ENCODE data around the gene STOML1.

STOML1 gene

GRCh38 chr15:73931441-73931840 is 60.7 kb downstream of the STOML1 start:
- TF ChIP-seq REST (IDR thresholded peaks at IDR 0.05; ENCODE audit: insufficient read depth in 1 of 2, low read depth in 2 of 2, low read length in 2 of 2) = no peak
- TF ChIP-seq SIN3A (IDR thresholded peaks at IDR 0.05; ENCODE audit: borderline replicate concordance, insufficient read depth, low read length) = no peak
- no peak for TF ChIP-seq TAF1 (IDR thresholded peaks at IDR 0.05; ENCODE audit: borderline replicate concordance, insufficient read depth, low read length)

- TF ChIP-seq REST (IDR thresholded peaks at IDR 0.05; ENCODE audit: insufficient read depth in 1 of 2, low read depth in 2 of 2, low read length in 2 of 2) (no peak), POLR2AphosphoS5 (IDR thresholded peaks at IDR 0.05; ENCODE audit: low read depth, low read length) (no peak), SIN3A (IDR thresholded peaks at IDR 0.05; ENCODE audit: borderline replicate concordance, insufficient read depth, low read length) (no peak), TAF1 (IDR thresholded peaks at IDR 0.05; ENCODE audit: borderline replicate concordance, insufficient read depth, low read length) (no peak), FOXP2 (optimal IDR thresholded peaks at IDR 0.05; ENCODE audit: borderline replicate concordance, extremely low read depth, extremely low read length, insufficient read depth) (no peak)
Observed at GRCh38 chr15:73930790-73931281, 61.3 kb downstream of the STOML1 start.

GRCh38 chr15:73930371-73930770 is 61.7 kb downstream of the STOML1 start:
- TF ChIP-seq POLR2AphosphoS5 (IDR thresholded peaks at IDR 0.05; ENCODE audit: low read depth, low read length) (no peak), FOXP2 (optimal IDR thresholded peaks at IDR 0.05; ENCODE audit: borderline replicate concordance, extremely low read depth, extremely low read length, insufficient read depth) (no peak), SIN3A (IDR thresholded peaks at IDR 0.05; ENCODE audit: borderline replicate concordance, insufficient read depth, low read length) (no peak), REST (IDR thresholded peaks at IDR 0.05; ENCODE audit: insufficient read depth in 1 of 2, low read depth in 2 of 2, low read length in 2 of 2) (no peak), TAF1 (IDR thresholded peaks at IDR 0.05; ENCODE audit: borderline replicate concordance, insufficient read depth, low read length) (no peak)

- no peak for TF ChIP-seq SIN3A (IDR thresholded peaks at IDR 0.05; ENCODE audit: borderline replicate concordance, insufficient read depth, low read length)
- no peak for TF ChIP-seq POLR2AphosphoS5 (IDR thresholded peaks at IDR 0.05; ENCODE audit: low read depth, low read length)
- TF ChIP-seq FOXP2 (optimal IDR thresholded peaks at IDR 0.05; ENCODE audit: borderline replicate concordance, extremely low read depth, extremely low read length, insufficient read depth) = no peak
- no peak for TF ChIP-seq TAF1 (IDR thresholded peaks at IDR 0.05; ENCODE audit: borderline replicate concordance, insufficient read depth, low read length)
- TF ChIP-seq REST (IDR thresholded peaks at IDR 0.05; ENCODE audit: insufficient read depth in 1 of 2, low read depth in 2 of 2, low read length in 2 of 2) = no peak
Observed at GRCh38 chr15:73928971-73929627, 63.0 kb downstream of the STOML1 start.

Measured in PFSK-1 (cell line).